Gastroesophageal sphincter (tissue), 3 donors: ENCODE measurements around the gene IMMP2L.

Source experiments
- EP300 ChIP-seq: sonication (generic); formaldehyde crosslinking; IDR thresholded peaks from one replicate; pipeline ENCODE4 v1.6.1; 2017; ENCODE audit warnings: antibody characterized with exemption, mild to moderate bottlenecking
- TF ChIP-seq, protein P1 (sequence below), 4 experiments: fragments of 200-600 bp in 2 of 4; fragments of 450-650 bp in 2 of 4; sonication (generic) in 1 of 4; IDR thresholded peaks; one replicate each; pipeline ENCODE4 v1.5.1; 2017 to 2019; ENCODE audit warnings: antibody characterized with exemption in 4 of 4, mild to moderate bottlenecking in 2 of 4, moderate library complexity in 2 of 4

DNA sequence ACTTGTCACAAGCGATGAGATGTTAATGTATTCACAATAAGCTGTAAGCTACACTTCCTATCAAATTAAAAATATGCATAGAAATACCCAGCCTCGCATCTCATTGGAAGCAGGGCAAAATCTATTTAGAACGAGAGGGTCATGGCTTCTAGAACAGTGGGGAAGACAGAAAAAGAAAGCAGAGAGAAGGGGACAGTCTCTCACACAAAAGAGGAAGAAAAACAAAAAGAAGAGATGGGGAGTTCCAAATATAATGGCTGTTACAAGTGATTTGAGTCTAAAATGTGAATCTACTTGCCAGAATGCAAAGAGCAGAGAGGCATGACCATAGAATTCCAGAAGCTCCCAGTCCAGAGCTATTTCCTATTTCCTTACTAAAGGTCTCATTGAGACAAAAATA is 457.6 kb downstream of the IMMP2L start:
- TF ChIP-seq EP300 = no peak
- TF ChIP-seq, protein P1, sequence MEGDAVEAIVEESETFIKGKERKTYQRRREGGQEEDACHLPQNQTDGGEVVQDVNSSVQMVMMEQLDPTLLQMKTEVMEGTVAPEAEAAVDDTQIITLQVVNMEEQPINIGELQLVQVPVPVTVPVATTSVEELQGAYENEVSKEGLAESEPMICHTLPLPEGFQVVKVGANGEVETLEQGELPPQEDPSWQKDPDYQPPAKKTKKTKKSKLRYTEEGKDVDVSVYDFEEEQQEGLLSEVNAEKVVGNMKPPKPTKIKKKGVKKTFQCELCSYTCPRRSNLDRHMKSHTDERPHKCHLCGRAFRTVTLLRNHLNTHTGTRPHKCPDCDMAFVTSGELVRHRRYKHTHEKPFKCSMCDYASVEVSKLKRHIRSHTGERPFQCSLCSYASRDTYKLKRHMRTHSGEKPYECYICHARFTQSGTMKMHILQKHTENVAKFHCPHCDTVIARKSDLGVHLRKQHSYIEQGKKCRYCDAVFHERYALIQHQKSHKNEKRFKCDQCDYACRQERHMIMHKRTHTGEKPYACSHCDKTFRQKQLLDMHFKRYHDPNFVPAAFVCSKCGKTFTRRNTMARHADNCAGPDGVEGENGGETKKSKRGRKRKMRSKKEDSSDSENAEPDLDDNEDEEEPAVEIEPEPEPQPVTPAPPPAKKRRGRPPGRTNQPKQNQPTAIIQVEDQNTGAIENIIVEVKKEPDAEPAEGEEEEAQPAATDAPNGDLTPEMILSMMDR (IDR thresholded peaks at IDR 0.05) = no peak
